HCT116 (cell line): ENCODE results near the gene PRPF19. TPM values are rescaled to one million over a fixed set of nuclear protein-coding genes. Genes with fewer than 3 reads are reported as not detected.

Experiments used
- ATAC-seq: fragments of 200-7000 bp; cut with Tn5 transposase; 2 replicates; pipeline ENCODE4 v1.9.1; 2020; ENCODE audit warnings: mild to moderate bottlenecking, moderate library complexity
- BruUV-seq: library from RNA; stranded (reverse); fragments of 400-500 nt; replicated peaks from 2 replicates; lab custom pipeline; 2021; lab: Mats Ljungman, UMichigan
- CTCF ChIA-PET: fragments of 300-600 bp; sonication (Branson Sonifier 250); formaldehyde crosslinking; loops from one replicate; lab custom pipeline; 2021; ENCODE audit warnings: antibody characterized with exemption; lab: Charles Lee
- POLR2A ChIA-PET: fragments of 300-600, 350-600 bp; sonication (Branson Sonifier 250); formaldehyde crosslinking; loops from one replicate; lab custom pipeline; 2021; ENCODE audit warnings: antibody characterized with exemption; lab: Charles Lee
- RAD21 ChIA-PET, 2 experiments: fragments of 300-600 bp; sonication (Branson Sonifier 250); formaldehyde crosslinking; loops; one replicate each; lab custom pipeline; 2023; ENCODE audit warnings: low total read pairs in 2 of 2; ENCODE audit not compliant: uncharacterized antibody in 2 of 2, unreplicated experiment in 2 of 2, low non-redundant PET in 1 of 2; lab: Charles Lee
- DNase-seq: peaks from one replicate; pipeline ENCODE4 v3.0.0-alpha.2; 2010; ENCODE audit warnings: low read depth, low spot score
- H2AFZ ChIP-seq: fragments of 200-600 bp; shearing (Covaris generic), sonication (generic); 2 replicates; pipeline ENCODE4 v1.6.1; 2017; ENCODE audit warnings: low read depth, mixed run types, mixed read lengths, antibody characterized with exemption, low read length; ENCODE audit not compliant: poor library complexity, severe bottlenecking
- H3K27ac ChIP-seq: 2 replicates; pipeline ENCODE4 v1.5.1; 2012; ENCODE audit warnings: low read depth, low read length
- H3K27me3 ChIP-seq: fragments of 200-600 bp; sonication (generic); 2 replicates; pipeline ENCODE4 v1.6.1; 2016; ENCODE audit warnings: mixed run types, low read length, mixed read lengths; ENCODE audit not compliant: insufficient read depth
- H3K36me3 ChIP-seq, 2 experiments: fragments of 200-500 bp in 1 of 2; fragments of 200-600 bp in 1 of 2; sonication (Bioruptor generic) in 1 of 2; sonication (generic) in 1 of 2; 2 replicates each; pipeline versions ENCODE4 v1.5.1 to v1.6.1; 2014 to 2016; ENCODE audit warnings: low read length in 2 of 2, inconsistent platforms in 1 of 2, mixed read lengths in 1 of 2, mixed run types in 1 of 2; ENCODE audit not compliant: insufficient read depth in 2 of 2, control insufficient read depth in 1 of 2
- H3K4me1 ChIP-seq, 2 experiments: fragments of 200-600 bp in 1 of 2; sonication (generic) in 1 of 2; 2 replicates each; pipeline versions ENCODE4 v1.5.1 to v1.6.1; 2012 to 2017; ENCODE audit warnings: low read length in 2 of 2, inconsistent platforms in 1 of 2, mild to moderate bottlenecking in 1 of 2, mixed read lengths in 1 of 2, mixed run types in 1 of 2, moderate library complexity in 1 of 2; ENCODE audit not compliant: insufficient read depth in 2 of 2, control insufficient read depth in 1 of 2
- H3K4me2 ChIP-seq: fragments of 200-600 bp; sonication (generic); 2 replicates; pipeline ENCODE4 v1.6.1; 2017; ENCODE audit warnings: mixed run types, low read length, mixed read lengths
- H3K4me3 ChIP-seq, 2 experiments: fragments of 200-600 bp in 1 of 2; sonication (generic) in 1 of 2; replicated peaks in 1 of 2; 2 replicates each; pipeline ENCODE4 v1.5.1; 2011 to 2016; ENCODE audit warnings: low read length in 2 of 2, control low read depth in 1 of 2, low read depth in 1 of 2, mild to moderate bottlenecking in 1 of 2, mixed read lengths in 1 of 2, mixed run types in 1 of 2
- H3K79me2 ChIP-seq: fragments of 200-600 bp; sonication (generic); 2 replicates; pipeline ENCODE4 v1.6.1; 2017; ENCODE audit warnings: mild to moderate bottlenecking, mixed run types, low read length, moderate library complexity, mixed read lengths; ENCODE audit not compliant: insufficient read depth
- H3K9ac ChIP-seq: fragments of 200-600 bp; sonication (generic); 2 replicates; pipeline ENCODE4 v1.6.1; 2016; ENCODE audit warnings: low read length, mixed read lengths
- H3K9me2 ChIP-seq: fragments of 200-600 bp; sonication (generic), shearing (Covaris generic); 2 replicates; pipeline ENCODE4 v1.6.1; 2017; ENCODE audit warnings: mixed run types, mild to moderate bottlenecking, moderate library complexity; ENCODE audit not compliant: insufficient read depth
- H3K9me3 ChIP-seq, 2 experiments: fragments of 200-500 bp in 1 of 2; fragments of 200-600 bp in 1 of 2; sonication (Bioruptor generic) in 1 of 2; sonication (generic) in 1 of 2; 2 replicates each; pipeline ENCODE4 v1.6.1; 2014 to 2017; ENCODE audit warnings: low read length in 2 of 2, mixed read lengths in 2 of 2, inconsistent platforms in 1 of 2, low read depth in 1 of 2, mild to moderate bottlenecking in 1 of 2, mixed run types in 1 of 2, moderate library complexity in 1 of 2; ENCODE audit not compliant: control insufficient read depth in 1 of 2, insufficient read depth in 1 of 2
- H4K20me1 ChIP-seq: fragments of 200-600 bp; sonication (generic), shearing (Covaris generic); 2 replicates; pipeline ENCODE4 v1.6.1; 2017; ENCODE audit warnings: mixed run types, mild to moderate bottlenecking, moderate library complexity; ENCODE audit not compliant: insufficient read depth
- ATF3 ChIP-seq: IDR thresholded peaks from 2 replicates; pipeline ENCODE4 v1.6.1; 2012
- CEBPB ChIP-seq: IDR thresholded peaks from 2 replicates; pipeline ENCODE4 v1.6.1; 2012; ENCODE audit warnings: low read depth
- ELF1 ChIP-seq: IDR thresholded peaks from 2 replicates; pipeline ENCODE4 v1.6.1; 2012; ENCODE audit warnings: low read depth, borderline replicate concordance
- EZH2 ChIP-seq: fragments of 200-600 bp; sonication (generic); IDR thresholded peaks from 2 replicates; pipeline ENCODE4 v1.6.1; 2017; ENCODE audit warnings: antibody characterized with exemption, mixed run types
- EZH2phosphoT487 ChIP-seq: fragments of 200-600 bp; IDR thresholded peaks from 2 replicates; pipeline ENCODE4 v1.6.1; 2018; ENCODE audit warnings: antibody characterized with exemption, borderline replicate concordance
- FOSL1 ChIP-seq: IDR thresholded peaks from 2 replicates; pipeline ENCODE4 v1.6.1; 2012; ENCODE audit warnings: low read depth
- JUND ChIP-seq: IDR thresholded peaks from 2 replicates; pipeline ENCODE4 v1.6.1; 2012
- POLR2A ChIP-seq: IDR thresholded peaks from 2 replicates; pipeline ENCODE4 v1.7.0; 2011; ENCODE audit warnings: borderline replicate concordance; ENCODE audit not compliant: insufficient read depth, insufficient read length; ENCODE audit errors: extremely low read depth
- POLR2AphosphoS5 ChIP-seq: IDR thresholded peaks from 2 replicates; pipeline ENCODE4 v1.6.1; 2011; ENCODE audit warnings: mild to moderate bottlenecking, low read depth, low read length, moderate library complexity
- RAD21 ChIP-seq: IDR thresholded peaks from 2 replicates; pipeline ENCODE4 v1.6.1; 2012; ENCODE audit warnings: low read depth, mild to moderate bottlenecking
- SP1 ChIP-seq: IDR thresholded peaks from 2 replicates; pipeline ENCODE4 v1.6.1; 2012; ENCODE audit warnings: low read depth
- SRF ChIP-seq: IDR thresholded peaks from 2 replicates; pipeline ENCODE4 v1.6.1; 2012; ENCODE audit warnings: low read depth
- TCF7L2 ChIP-seq: IDR thresholded peaks from 2 replicates; pipeline ENCODE4 v1.7.0; 2011; ENCODE audit warnings: borderline replicate concordance, inconsistent platforms; ENCODE audit not compliant: insufficient read depth, insufficient read length; ENCODE audit errors: extremely low read depth
- YY1 ChIP-seq: IDR thresholded peaks from 2 replicates; pipeline ENCODE4 v1.6.1; 2011; ENCODE audit warnings: low read length, low read depth, moderate library complexity, mild to moderate bottlenecking; ENCODE audit not compliant: insufficient replicate concordance; ENCODE audit errors: extremely low read depth
- ZBTB33 ChIP-seq: IDR thresholded peaks from 2 replicates; pipeline ENCODE4 v1.6.1; 2011; ENCODE audit warnings: mild to moderate bottlenecking, low read length, moderate library complexity; ENCODE audit not compliant: insufficient replicate concordance; ENCODE audit errors: extremely low read depth
- ZFX ChIP-seq: fragments of 450-650 bp; IDR thresholded peaks from 2 replicates; pipeline ENCODE4 v1.6.1; 2017
- ZNF274 ChIP-seq: fragments of 200-500 bp; sonication (Bioruptor generic); IDR thresholded peaks from 2 replicates; pipeline ENCODE4 v1.6.1; 2014; ENCODE audit warnings: mild to moderate bottlenecking, low read depth, low read length, inconsistent platforms
- intact Hi-C: fragments of 100-400 bp; cut with micrococcal nuclease; formaldehyde crosslinking; loops from 2 replicates; pipeline ENCODE4 v1.10.0; 2022
- total RNA-seq: library from RNA; stranded (reverse); gene quantifications from one replicate; pipeline ENCODE4 v1.2.1, GENCODE V29; 2021; ENCODE audit not compliant: unreplicated experiment
- TF ChIP-seq, protein P1 (sequence below): IDR thresholded peaks from 2 replicates; pipeline ENCODE4 v1.6.1; 2012

Gene PRPF19
- total RNA-seq, 1 experiment from 2014 or later, result 156 TPM

GRCh38 chr11:60895687-60896086 lies 10.7 kb downstream of the PRPF19 start:
- ATAC-seq, result no peak
- ChIA-PET RAD21 (no interaction called here), CTCF (no interaction called here), POLR2A (no interaction called here)
- intact Hi-C loops, result no loop called here
- Histone ChIP-seq H3K79me2 (peaks cover 7% of the 10 kb centered on the region; the same call in 1 of the 2 replicates), H3K27me3 (no peaks in the 10 kb centered on the region), H3K4me3 (no peak overlapping the region), H2AFZ (no peak overlapping the region), H3K4me1 (peaks cover 0 to 3% of the 10 kb centered on the region in 2 experiments; a peak in 1 of 4 replicates), H3K9me3 (no peaks in the 10 kb centered on the region), H3K9me2 (no peaks in the 10 kb centered on the region), H3K9ac (no peak overlapping the region)
- BruUV-seq, result no TSS peak
- TF ChIP-seq ZFX (no peak), ATF3 (no peak), POLR2A (no peak), YY1 (no peak), SRF (no peak), ZNF274 (no peak), FOSL1 (no peak), TCF7L2 (no peak), POLR2AphosphoS5 (no peak), CEBPB (no peak), EZH2 (no peak), RAD21 (no peak), SP1 (no peak), ELF1 (no peak), EZH2phosphoT487 (no peak), JUND (no peak), ZBTB33 (no peak)
- TF ChIP-seq, protein P1, sequence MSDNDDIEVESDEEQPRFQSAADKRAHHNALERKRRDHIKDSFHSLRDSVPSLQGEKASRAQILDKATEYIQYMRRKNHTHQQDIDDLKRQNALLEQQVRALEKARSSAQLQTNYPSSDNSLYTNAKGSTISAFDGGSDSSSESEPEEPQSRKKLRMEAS, result no peak
- TF ChIP-seq, all 23 proteins: peak for 0
- peaks cover 53 to 57% of the 10 kb centered on the region in 2 experiments for H3K36me3 ChIP-seq
- no peak for DNase-seq
- no peak overlapping the region for H3K27ac ChIP-seq
- no peak overlapping the region for H3K4me2 ChIP-seq
- peaks cover 7% of the 10 kb centered on the region; the same call in 1 of the 2 replicates for H4K20me1 ChIP-seq
